Cardiac muscle cell (in vitro differentiated cells and primary cell): Measurements from ENCODE around the gene DAB1. TPM values are rescaled to one million over a fixed set of nuclear protein-coding genes. Genes with fewer than 3 reads are reported as not detected.
A peak's percentile ranks its signal among the peaks of the same experiment; 100 is the strongest.

ENCODE experiments used
- DNase-seq, 2 donors: peaks; one replicate each; pipeline versions ENCODE4 v3.0.0 to v3.0.0-alpha.2; 2010 to 2017; ENCODE audit warnings: low read depth in 1 of 2, low spot score in 1 of 2
- H3K27ac ChIP-seq: fragments of 200-600 bp; sonication (generic); 2 replicates; pipeline ENCODE4 v1.5.1; 2016
- H3K27me3 ChIP-seq: fragments of 200-600 bp; sonication (generic); 2 replicates; pipeline ENCODE4 v1.6.0; 2016; ENCODE audit warnings: control low read depth
- H3K36me3 ChIP-seq: fragments of 200-600 bp; sonication (generic); 2 replicates; pipeline ENCODE4 v1.5.1; 2016; ENCODE audit warnings: control low read depth
- H3K4me1 ChIP-seq: fragments of 200-600 bp; sonication (generic); 2 replicates; pipeline ENCODE4 v1.8.1; 2017; ENCODE audit warnings: low read depth, mild to moderate bottlenecking, mixed run types
- H3K4me3 ChIP-seq: fragments of 200-600 bp; sonication (generic); 2 replicates; pipeline ENCODE4 v1.5.1; 2016; ENCODE audit warnings: mild to moderate bottlenecking
- H3K9me3 ChIP-seq: fragments of 200-600 bp; sonication (generic); 2 replicates; pipeline ENCODE4 v1.5.1; 2017; ENCODE audit warnings: low read depth, mild to moderate bottlenecking, control low read depth
- polyA plus RNA-seq: library from polyadenylated mRNA; unstranded; fragments of >200 nt; fragmentation: Nextera tagmentation; extraction: Ambion mirVana; gene quantifications from 2 replicates; pipeline ENCODE4 v1.2.1, GENCODE V29; 2016
- total RNA-seq: library from RNA; depleted of rRNA; stranded (reverse); fragments of >200 nt; gene quantifications from 2 replicates; pipeline ENCODE4 v1.2.3, GENCODE V29; 2016
- TF ChIP-seq, protein P1 (sequence below): IDR thresholded peaks from 2 replicates; pipeline ENCODE4 v1.5.1; 2012; ENCODE audit warnings: low read depth, mild to moderate bottlenecking, low read length

DAB1 gene
- total and polyA plus RNA-seq, 2 experiments from 2014 or later: 24.1 to 26.6 TPM

DNA sequence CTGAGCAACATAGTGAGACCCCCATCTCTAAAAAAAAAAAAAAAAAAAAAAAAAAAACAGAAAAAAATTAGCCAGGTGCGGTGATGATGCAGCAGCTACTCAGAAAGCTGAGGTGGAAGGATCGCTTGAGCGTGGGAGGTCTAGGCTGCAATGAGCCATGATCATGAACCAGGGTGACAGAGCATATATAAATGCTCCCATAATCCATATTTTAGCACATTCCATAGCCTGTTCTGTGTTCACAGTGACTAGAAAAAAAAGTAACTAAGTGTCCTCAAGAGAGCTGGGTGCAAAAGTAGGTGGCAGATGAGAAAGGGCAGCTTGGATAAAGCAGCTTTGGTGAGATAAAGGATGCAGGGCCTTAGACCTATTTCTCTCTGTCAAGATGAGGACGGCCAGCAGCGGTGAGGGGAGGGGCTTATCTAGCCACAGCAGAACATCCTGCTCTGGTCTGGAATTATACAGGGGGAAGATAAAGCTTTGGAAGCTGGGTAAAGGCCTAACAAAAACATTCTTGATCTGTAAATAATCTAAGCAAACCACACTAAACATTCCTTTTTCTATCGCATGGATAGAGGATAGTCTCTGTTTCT lies 205.3 kb downstream of the DAB1 start:
- no peak overlapping the region for H3K4me3 ChIP-seq
- peaks cover 22% of the 10 kb centered on the region for H3K4me1 ChIP-seq
- no peaks in the 10 kb centered on the region for H3K36me3 ChIP-seq
- H3K27me3 ChIP-seq: no peaks in the 10 kb centered on the region
- no peaks in the 10 kb centered on the region for H3K9me3 ChIP-seq
- H3K27ac ChIP-seq: peak overlapping the region; percentile 48
- DNase-seq: peak; percentile 25 to 28
- TF ChIP-seq, protein P1, sequence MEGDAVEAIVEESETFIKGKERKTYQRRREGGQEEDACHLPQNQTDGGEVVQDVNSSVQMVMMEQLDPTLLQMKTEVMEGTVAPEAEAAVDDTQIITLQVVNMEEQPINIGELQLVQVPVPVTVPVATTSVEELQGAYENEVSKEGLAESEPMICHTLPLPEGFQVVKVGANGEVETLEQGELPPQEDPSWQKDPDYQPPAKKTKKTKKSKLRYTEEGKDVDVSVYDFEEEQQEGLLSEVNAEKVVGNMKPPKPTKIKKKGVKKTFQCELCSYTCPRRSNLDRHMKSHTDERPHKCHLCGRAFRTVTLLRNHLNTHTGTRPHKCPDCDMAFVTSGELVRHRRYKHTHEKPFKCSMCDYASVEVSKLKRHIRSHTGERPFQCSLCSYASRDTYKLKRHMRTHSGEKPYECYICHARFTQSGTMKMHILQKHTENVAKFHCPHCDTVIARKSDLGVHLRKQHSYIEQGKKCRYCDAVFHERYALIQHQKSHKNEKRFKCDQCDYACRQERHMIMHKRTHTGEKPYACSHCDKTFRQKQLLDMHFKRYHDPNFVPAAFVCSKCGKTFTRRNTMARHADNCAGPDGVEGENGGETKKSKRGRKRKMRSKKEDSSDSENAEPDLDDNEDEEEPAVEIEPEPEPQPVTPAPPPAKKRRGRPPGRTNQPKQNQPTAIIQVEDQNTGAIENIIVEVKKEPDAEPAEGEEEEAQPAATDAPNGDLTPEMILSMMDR: no peak

DNA sequence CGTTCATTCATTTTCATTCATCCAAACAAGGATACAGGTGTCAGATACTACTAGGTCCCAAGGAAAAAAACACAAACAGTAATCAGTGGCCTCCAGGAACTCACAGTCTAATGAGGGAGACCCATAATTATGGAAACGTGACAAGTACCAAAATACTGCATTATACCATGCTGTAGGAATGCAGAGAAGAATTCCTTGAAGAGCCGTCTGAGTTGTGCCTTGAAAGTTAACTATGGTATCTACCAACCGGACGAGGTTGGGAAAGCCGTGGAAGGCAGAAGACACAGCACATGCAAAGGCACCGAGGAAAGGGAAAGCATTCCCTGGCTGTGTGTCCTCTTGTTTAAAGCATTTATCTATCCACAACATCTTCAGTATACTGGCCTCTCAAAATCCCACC lies 206.0 kb downstream of the DAB1 start:
- DNase-seq: no peak
- Histone ChIP-seq H3K4me3 (no peak overlapping the region), H3K27ac (no peak overlapping the region), H3K9me3 (no peaks in the 10 kb centered on the region), H3K4me1 (peaks cover 22% of the 10 kb centered on the region), H3K36me3 (no peaks in the 10 kb centered on the region), H3K27me3 (no peaks in the 10 kb centered on the region)
- TF ChIP-seq, protein P1: no peak

DNA sequence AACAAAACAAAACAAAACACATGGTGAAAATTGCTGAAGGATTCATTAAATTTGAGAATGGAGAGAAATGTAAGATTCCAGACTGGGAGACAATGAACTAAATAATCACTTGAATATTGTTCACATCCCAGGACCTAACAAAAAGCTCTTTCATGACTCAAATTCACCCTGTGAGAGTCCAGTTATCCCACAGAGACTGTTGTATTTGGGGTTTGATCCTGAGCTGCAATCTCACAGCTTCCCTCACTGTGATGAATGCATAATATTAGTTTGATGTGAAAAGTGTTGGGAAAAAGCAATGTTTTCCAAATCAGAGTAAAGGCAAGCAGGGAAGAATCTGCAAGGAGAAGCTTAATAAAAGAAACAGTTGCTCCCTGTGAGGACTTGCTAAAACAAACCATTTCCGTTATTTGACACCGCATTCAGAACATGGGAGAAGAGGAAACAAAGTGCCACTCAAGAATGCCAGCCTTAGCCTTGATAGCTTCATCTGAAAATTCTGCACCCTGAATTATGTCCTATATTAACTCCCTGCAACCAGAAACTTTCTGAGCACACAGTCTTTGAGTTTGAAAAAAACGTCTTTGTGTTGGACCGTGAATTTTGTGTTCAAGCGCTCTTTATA lies 208.8 kb downstream of the DAB1 start:
- no peaks in the 10 kb centered on the region for H3K27me3 ChIP-seq
- H3K36me3 ChIP-seq: no peaks in the 10 kb centered on the region
- H3K9me3 ChIP-seq: no peaks in the 10 kb centered on the region
- TF ChIP-seq, protein P1: no peak
- H3K4me1 ChIP-seq: peaks cover 22% of the 10 kb centered on the region
- H3K4me3 ChIP-seq: no peak overlapping the region
- H3K27ac ChIP-seq: peak overlapping the region; percentile 83
- peak in 1 of 2 donors; percentile 48 for DNase-seq

DNA sequence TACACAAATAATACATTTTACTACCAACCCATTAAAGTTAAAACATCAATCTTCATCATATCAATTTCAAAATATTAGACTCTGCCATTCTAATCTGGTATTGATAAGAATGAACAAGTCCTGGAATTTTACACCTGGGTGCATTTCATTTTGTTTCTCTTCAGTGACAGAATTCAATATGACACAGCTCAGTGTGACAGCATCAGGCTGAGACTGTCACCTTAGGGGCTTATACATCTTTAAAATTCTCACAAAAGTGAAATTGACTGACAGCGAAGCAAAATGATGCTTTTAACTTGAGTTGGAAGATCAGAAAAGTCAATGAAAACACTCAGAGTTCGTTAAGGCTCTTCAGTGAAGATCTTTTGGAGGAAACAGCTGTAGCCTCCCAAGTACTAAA lies 213.0 kb downstream of the DAB1 start:
- no peak overlapping the region for H3K4me3 ChIP-seq
- H3K27me3 ChIP-seq: no peaks in the 10 kb centered on the region
- no peaks in the 10 kb centered on the region for H3K36me3 ChIP-seq
- TF ChIP-seq, protein P1: no peak
- no peaks in the 10 kb centered on the region for H3K9me3 ChIP-seq
- H3K27ac ChIP-seq: no peak overlapping the region
- no peak for DNase-seq
- peaks cover 32% of the 10 kb centered on the region for H3K4me1 ChIP-seq

DNA sequence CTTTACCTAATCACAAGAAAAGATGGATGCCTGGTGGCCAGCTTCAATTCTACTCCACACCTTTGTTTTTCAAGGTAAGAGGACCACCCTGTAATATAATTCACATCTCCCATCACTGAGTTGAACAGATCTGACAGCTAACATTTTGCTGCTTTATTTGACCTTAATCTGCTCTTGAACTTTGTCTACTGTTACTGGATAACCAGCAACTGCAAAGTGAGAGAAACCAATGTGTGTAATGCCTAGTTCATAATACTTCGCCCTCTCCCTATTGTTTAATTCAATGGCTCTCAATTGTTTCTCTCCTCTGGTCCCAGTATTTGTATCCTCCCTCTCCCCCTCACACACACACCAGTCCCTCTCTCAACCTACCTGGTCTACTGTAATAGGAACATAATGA lies 214.4 kb downstream of the DAB1 start:
- Histone ChIP-seq H3K9me3 (no peaks in the 10 kb centered on the region), H3K4me1 (peaks cover 28% of the 10 kb centered on the region)
- DNase-seq: no peak

More for the DNA sequence above, 214.4 kb downstream of the DAB1 start:
- Histone ChIP-seq H3K36me3 (no peaks in the 10 kb centered on the region), H3K27me3 (no peaks in the 10 kb centered on the region), H3K27ac (peak overlapping the region; percentile 59), H3K4me3 (no peak overlapping the region)
- TF ChIP-seq, protein P1: no peak
